NCI-H128 (cell line): ENCODE measurements around the gene KIAA0513.
A peak's percentile ranks its signal among the peaks of the same experiment; 100 is the strongest.

Experiments
- DNase-seq: peaks from one replicate; lab custom pipeline; 2025; ENCODE audit not compliant: unreplicated experiment; lab: John Stamatoyannopoulos, UW

KIAA0513 gene

DNA sequence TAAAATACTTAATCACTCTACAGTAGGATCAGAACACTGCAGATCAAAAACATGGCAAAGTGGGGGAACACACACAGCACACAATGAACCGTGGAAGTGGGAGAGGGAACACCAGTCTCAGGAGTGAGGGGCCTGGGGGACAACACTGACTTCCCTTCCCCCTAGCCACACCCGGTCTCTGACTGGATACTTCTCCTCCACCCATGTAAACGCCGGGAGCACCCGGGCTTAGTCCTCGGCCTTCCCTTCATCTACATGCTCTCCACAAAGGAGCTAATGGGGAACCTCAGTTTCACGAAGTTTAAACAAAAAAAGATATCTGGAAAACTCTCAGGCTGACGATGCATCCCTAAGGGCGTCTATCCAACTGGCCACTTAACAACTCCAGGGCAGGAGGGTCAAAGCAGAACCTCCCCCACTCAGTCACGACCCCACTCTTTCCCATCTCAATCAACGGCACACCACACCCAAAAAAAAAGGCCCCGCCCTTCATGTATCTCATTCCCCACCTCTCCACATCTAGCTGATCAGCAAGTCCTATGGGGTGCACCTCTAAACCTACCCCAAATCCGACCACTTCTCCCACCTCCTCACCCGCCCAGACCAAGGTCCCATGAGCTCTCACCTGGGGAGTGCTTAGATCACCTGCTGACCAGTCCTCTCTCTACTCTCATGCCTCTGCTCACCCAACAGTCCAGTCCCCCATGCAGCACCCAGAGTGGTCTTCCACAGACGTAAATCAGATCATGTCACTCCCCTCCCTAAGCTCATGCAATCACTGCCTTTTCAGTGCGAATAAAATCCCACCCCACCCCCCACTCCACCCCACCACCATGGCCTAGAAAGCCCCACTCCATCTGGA is 23.6 kb upstream of the KIAA0513 start:
- DNase-seq: no peak

DNA sequence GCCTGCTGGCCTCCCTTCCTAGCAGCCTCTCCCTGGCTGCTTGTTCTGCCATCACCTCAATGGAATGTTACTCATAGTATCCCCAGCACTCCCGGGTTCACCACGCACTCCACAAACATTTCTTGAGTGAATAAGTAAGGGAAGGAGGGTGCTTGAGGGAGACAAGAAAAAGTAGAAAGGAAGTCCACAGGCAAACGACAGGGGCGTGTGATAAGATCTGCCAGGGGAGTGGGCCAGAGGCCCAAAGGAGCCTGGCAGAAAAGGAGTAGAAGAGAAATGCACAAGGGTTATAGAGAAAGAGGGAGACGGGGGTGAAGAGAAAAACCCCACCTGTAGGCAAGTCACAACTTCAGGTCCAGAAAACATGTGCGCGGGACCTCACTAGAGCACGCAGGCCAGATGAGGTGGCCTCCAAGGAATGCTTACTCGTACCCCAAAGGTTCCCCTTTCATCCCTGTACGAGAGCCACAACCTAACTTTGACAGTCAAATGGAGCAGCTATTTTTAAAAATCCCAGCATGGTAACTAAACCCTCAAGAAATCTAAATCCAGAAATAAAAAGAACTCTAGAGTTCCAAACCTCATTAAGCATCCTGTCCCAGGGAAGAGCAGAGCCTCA is 22.9 kb upstream of the KIAA0513 start:
- DNase-seq: no peak

DNA sequence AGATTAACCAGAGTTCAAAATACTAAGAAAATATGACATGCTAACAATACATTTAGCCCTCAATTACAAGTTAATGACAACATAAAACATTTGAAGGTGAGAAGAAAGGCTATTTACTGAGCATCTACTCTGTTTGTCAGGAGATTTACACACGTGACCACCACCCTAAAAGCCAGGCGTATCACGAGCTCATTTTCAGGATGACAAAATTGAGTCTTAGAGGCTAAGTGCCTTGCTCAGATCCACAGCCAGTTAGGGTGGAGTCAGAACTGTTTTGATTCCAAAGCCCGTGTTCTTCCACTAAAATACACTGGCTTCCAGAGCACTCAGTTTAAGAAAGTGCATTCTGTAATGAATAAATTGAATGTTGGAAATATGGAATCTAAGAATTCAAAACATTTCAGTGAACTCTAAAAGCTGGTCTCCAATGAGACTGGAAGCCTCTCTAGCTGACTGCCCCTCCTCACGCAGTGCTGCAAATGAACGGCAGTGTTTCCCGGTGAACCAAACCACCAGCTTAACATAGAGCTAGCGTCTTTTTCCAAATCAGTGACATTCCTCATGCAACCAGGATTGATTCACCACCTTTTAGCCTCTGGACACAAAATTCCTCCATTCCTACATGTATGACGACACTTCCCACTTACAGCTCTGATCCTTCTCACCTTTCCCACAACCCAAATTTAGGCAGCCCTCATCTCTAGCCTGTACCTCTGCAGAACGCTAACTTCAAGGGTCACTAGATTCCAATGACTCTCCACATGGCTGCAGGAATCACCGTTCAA is 22.1 kb upstream of the KIAA0513 start:
- DNase-seq: no peak

DNA sequence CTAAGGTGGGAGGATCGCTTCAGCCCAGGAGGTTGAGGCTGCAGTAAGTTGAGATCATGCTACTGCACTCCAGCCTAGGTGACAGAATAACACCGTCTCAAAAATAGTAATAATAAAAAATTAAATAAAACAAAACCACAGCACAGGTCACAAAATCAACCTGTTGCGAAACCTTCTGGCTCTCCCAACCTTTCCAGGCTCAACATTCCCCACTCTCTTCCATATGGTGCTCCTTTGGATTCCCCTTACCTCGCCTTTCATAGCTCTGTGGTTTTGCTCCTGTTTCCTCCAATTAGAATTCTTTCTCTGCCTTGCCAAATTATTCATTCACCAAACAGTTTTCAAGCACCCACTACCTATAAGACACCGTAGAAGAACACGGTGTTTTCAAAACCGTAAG is 21.0 kb upstream of the KIAA0513 start:
- DNase-seq: no peak

DNA sequence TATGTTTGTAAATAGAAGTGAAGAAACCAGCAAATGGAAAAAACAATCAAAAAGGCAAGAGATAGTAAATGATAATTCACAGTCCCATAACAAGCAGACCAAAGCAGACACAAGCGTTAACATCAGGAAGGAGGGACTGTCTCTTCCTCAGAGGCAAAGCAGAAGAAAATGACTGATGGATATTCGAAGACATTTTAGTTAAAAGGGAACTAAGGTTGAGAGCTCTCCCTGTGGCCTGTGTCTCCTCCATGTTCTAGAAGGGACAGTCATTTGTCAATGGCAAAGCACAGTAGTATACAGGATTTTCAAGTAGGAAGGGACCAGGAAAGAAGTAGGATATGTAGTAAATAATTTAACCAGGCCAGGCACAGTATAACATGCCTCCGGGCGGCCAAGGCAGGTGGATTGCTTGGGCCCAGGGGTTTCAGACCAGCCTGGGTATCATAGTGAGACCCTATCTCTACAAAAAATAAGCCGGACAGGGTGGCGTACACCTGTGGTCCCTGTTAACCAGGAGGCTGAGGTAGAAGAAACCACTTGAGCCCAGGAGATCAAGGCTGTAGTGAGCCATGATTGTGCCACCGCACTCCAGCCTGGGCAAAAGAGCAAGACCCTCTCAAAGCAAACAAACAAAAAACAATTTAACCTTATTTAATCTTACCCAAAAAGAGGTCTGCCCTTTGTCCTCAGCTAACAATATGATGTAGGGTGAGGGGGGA is 19.9 kb upstream of the KIAA0513 start:
- no peak for DNase-seq

DNA sequence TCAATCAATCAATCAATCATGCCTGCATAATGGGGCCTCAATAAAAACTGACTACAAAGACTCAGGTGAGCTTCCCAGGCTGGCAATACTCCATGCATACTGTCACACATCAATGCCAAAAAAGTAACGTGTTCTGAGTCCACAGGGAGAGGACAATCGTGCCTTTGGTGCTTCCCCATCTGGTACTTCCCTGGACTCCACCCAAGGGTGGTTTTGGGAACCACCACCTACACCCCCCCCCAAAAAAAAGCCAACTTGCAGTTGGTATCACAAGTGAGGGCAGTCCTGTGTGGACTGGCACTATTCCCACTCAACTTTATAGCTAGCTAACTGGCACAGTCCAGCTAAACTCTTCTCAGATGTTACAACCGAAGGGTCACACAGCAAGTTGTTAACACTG is 19.3 kb upstream of the KIAA0513 start:
- no peak for DNase-seq

DNA sequence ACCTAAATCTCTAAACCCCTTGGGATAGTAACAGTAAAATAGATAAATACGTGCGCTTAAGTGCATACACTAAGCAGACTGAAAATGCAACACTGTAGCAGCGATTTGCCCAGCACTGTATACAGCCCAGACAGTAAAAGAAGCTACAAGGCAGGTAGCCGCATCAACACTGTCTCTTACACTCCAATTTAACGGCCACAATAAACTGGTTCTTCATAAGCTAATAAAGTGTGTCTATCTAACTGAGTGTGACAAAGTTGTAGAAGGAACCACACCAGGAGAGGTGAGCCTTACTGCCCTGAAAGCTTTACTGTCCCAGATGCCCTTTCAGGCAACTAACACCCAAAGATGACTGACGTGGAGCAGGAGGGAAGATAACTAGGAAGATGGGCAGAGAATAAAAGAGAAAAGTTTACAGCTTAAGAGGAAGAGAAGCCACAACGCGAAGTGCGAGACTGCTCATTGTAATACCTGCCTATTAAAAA is 17.1 kb upstream of the KIAA0513 start:
- no peak for DNase-seq

DNA sequence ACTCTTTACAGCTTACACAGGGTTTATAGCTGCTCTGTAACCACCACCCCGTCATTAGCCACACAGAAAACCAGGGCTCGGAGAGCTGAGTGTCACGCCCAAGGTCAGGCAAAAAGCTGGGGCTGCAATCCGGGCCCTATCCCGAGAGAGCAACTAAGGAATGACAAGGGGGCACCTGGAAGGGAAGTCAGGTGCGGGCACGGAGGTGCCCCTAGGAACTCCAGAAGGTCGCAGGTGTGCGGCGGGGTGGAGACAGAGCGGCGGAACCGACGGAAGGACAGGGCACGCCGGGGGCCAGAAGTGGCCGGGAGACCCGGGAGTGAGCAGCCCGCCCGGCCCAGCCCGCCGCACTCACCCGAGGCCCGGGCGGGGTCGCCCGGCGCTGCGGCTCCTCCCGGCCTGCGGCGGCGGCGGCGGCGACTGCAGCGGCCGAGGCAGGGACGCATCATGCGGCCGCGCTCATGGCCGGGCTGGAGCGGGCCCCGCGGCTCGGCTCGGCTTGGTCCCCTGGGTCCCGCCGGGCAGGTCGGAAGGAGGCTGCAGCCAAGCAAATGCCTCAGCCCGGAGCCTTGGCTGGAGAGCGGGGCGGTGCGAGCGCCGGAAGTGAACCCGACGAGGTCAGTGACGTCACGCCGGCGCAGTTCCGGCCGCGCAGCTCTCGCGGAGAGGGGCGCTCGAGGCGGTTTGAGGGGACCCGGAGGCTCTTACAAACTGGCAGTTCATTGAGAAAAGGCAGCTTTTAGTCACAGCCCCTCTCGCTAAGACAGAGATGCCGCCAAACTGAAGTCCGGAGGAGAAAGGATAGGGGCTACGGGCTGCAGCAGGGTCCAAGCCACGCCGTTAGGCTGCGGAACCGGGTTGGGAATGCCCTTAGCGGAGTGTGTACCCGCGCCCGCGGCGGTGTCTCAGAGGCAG is 16.4 kb upstream of the KIAA0513 start, which contains the start of gene ZDHHC7:
ZDHHC7 (minus strand) TSS at position 605 of the 915 bp plus-strand sequence. CDS start 20,917 bp downstream, outside the sequence.
- peak; percentile 12 for DNase-seq

DNA sequence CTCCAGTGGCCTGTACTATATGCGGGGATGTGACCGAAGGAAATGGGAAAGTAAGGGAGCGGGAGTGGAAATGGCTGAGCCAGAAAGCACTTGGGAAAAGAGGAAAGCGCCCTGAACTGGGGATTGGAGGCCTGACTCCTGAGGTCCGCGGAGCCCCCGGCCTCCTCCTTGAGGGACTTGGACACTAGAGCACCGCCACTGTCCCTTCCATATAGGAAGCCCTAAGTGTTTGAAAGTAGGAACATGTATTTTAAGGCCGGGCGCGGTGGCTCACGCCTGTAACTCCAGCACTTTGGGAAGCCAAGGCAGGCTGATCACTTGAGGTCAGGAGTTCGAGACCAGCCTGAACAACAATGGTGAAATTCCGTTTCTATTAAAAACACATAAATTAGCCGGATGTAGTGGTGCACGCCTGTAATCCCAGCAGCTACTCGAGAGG is 15.7 kb upstream of the KIAA0513 start:
- DNase-seq: no peak

DNA sequence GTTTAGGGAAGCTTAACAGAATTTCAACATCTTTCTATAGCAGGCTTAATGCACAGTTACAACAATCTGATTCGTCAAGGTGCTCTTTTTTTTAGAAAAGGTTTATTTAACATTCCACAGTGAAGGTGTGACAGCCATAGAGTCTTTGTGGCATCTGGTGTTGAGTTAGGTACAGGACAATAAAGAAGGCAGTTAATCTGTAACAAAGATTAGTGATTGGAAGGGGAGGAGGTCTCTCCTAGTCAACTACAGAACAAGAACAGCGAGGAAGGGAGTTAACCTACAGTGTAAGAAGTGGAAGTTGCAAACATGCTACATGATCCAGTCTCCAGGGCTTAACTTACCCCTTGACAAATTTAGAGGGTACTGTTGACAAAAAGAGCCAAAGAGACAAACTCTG is 13.3 kb upstream of the KIAA0513 start:
- DNase-seq: no peak

DNA sequence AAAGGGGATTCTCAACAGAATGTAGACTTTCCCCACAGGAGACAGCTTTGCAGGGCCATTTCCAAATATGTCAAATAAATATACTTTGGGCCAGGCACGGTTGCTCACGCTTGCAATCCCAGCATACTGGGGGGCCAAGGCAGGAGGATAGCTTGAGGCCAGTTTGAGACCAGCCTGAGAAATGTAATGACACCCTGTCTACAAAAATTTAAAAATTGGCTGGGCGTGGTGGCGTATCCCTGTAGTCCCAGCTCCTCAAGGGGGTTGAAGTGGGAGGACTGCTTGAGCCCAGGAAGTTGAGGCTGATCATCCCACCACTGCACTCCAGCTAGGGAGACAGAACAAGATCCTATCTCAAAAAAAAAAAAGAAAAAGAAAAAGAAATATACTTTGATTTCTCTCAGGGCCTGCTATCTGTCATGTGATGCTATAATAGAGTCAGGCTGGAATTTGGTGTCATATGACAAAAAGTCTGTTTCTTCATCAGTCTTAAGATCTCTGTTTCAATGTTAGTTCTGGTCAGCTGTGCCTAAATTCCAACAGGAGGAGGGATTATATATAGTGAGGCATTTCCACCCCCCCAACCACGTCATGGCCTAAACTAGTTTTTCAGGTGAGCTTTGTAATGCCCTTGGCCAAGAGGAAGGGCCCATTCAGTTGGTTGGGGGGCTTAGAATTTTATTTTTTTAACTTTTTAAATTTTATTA is 12.0 kb upstream of the KIAA0513 start:
- no peak for DNase-seq

DNA sequence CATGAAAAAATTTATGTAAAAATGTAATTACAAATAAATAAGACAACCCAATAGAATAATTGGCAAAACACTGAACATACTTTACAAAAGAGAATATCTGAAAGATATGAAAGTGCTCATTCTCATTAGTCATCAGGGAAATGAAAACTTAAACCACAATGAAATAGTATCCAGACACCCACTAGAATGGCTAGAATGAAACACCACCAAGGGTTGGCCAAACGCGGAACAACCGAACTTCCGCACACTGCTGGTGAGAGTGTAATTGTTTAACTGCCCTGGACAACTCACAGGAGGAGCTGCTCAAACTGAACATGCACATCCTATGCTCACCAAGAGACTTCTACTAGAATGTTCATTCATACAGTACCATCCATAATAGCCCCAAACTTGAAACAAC is 10.4 kb upstream of the KIAA0513 start:
- DNase-seq: no peak

DNA sequence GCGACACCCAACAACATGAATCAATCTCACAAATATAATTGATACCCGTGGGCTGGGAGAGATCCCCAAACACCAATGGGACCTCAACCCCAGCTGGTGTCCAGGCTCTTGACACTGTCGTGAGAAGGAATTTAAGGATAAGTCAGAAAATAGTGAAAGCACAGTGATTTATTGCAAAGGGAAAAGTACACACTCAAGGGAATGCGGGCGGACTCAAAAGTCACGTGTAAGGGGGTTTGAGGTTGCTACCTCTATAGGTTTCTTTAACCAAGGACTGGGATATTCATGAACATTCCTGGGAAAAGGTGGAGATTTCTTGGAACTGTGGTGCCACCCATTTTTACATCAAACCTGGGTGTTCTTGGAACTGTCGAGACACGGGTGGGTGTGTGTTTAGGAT is 10.0 kb upstream of the KIAA0513 start:
- no peak for DNase-seq

DNA sequence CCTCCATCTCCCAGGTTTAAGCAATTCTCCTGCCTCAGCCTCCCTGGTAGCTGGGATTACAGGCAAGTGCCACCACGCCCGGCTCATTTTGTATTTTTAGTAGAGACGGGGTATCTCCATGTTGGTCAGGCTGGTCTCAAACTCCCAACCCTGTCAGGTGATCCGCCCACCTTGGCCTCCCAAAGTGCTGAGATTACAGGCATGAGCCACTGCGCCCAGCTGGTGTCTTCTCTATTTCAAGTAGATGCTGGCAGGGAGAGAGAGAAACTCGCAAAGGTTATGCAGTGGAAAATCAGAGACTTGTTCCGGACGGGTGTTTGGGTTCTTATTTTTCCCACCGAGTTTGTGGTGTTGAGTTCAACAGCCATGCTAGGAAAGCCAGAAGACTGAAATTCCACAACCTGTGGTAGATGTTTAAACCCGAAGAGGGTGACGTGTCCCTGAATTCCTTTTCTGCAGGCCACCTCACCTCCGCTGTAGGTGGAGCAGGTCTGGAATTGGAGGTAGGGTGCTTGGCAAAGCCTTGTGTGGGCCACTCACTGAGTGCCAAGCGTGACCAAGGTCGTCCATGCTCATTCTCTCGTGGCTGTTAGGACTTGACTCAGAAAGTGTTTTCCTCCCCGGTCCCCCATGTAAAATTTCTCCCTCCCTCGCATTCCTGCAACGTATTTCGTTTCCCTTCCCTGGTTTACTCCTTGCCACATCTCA is 8.9 kb upstream of the KIAA0513 start:
- DNase-seq: no peak

DNA sequence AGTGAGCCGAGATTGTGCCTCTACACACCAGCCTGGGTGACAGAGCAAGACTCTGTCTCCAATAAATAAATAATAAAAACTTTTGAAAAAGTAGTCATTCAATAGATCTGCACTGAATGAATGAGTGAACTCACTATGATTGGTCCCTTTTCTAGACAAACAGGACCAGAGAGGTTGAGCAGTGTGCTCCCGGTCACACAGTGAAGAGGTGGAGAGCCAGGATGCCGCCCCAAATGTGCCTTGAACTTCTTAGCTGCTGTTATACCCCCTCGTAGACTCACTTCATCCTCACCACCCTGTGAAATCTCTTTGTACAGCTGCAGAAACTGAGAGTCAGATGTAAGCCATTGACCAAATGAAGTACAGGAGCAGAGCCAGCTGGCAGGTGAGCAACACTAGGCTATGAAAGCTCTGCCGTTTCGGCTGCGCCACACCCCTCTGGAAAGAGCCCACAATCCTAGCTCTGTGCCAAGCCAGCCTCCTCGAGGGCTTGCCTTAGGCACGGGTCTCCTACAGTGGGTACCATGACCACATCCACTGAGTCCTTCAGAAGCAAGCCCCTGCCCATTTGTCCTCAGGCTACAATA is 7.8 kb upstream of the KIAA0513 start:
- no peak for DNase-seq

DNA sequence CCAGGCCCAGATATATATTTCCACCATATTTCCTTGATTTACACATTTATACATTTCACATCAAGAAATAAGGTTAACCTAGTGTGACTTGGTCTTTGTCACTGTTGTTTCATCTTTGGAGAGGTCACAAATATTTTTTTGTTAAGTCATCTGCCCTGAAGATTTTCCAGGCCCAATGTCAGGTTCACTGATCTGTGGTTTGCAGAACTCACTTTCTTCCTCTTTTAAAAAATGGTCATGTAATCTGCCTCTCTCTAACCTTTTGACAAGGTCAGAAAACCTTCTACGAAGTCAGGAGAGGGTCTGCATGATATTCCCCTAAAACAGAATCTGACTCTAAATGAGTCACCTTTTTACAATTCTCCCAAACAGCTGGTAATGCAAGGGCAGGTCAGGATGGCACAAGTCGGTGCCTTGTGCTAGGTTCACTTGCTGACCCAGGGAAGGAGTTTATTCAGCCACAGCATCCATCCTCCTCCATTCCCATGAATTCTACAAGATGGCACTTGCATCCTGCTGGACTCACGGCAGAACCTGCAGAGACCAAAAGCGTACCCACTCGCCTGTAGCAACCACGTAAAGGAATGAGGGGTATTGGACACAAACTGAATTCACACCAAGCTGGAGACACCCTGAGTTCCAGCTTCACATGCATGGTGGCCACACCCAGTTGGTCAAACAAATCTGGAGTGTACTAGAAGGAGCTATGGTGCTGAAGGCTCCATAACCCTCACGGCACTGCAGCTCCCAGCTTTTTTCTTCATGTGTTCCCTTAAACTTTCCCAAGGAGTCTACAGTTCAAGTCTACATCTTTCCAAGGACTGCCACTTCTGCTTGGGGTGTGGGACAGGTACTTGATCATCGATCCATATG is 1.6 kb upstream of the KIAA0513 start:
- DNase-seq: no peak

DNA sequence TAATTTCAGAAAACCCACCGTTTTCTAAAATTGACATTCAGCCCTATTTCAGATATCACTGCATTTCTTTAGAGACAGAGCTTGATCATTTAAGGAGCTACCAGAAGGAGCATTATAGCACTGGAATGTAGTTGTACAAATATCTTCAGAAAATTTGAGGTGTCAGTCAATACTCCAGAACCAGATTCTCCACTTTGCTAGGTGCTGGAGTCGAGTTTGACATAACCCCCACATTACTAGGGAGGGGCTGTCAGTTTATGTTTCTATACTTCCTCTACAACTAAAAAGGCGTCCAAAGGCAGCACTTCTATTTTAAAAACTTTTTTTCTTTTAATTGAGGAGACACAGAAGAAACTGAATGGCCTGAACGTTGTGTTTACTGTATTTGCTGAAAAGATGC is 892 bp upstream of the KIAA0513 start:
- DNase-seq: no peak
